GM23248 (cell line): ENCODE measurements around the gene PROSER1.

Source experiments
- EZH2 ChIP-seq: fragments of 200-600 bp; sonication (generic); IDR thresholded peaks from 2 replicates; pipeline ENCODE4 v1.6.1; 2018; ENCODE audit warnings: antibody characterized with exemption, mild to moderate bottlenecking; ENCODE audit not compliant: insufficient read depth, poor library complexity, severe bottlenecking
- EZH2phosphoT487 ChIP-seq: fragments of 200-600 bp; sonication (generic); IDR thresholded peaks from 2 replicates; pipeline ENCODE4 v1.6.1; 2018; ENCODE audit warnings: antibody characterized with exemption, moderate library complexity, mild to moderate bottlenecking, low read depth; ENCODE audit not compliant: insufficient read depth

DNA sequence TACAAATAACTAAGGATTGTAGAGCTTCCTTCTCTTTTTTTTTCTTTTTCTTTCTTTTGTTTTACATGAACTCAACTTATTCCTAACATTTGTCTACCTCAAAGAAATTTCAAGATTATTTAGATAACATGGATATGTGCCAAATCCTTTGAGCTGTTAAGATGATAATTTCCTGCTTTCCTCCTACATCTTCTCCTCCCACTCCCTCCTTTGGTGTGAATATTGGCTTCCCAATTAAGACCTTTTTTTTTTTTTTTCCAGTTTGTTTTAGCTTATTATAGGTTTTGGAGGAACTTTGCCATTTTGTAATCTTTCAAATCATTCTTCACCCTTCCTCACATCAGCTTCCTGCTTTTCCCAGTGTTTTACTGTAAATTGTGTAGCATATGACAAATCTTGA is 10.9 kb upstream of the PROSER1 start:
- TF ChIP-seq EZH2 (no peak), EZH2phosphoT487 (no peak)
